ENCODE results near the gene SH3BGRL2. TPM values are rescaled to one million over a fixed set of nuclear protein-coding genes. Genes with fewer than 3 reads are reported as not detected.

SH3BGRL2 gene
- total RNA-seq, 1 experiment from 2014 or later, result 5.2 TPM

- no peaks in the 10 kb centered on the region for H3K27me3 ChIP-seq (ENCODE audit: insufficient read depth, low read length)
- H3K9me2 ChIP-seq (ENCODE audit: insufficient read depth), result no peaks in the 10 kb centered on the region
- H3K27ac ChIP-seq (ENCODE audit: low read depth, low read length), result no peak overlapping the region
- RAD21 ChIA-PET (ENCODE audit: low non-redundant PET in 1 of 2, low total read pairs in 2 of 2, uncharacterized antibody in 2 of 2, unreplicated experiment in 2 of 2), result no interaction called here
- H3K9ac ChIP-seq (ENCODE audit: low read length), result no peak overlapping the region
- no peak overlapping the region for H3K4me3 ChIP-seq (replicated peaks in 1 of 2; ENCODE audit: low read depth in 1 of 2, low read length in 2 of 2)
- TF ChIP-seq FOSL1 (IDR thresholded peaks at IDR 0.05; ENCODE audit: low read depth), result no peak
- TF ChIP-seq ATF3 (IDR thresholded peaks at IDR 0.05), result no peak
- TF ChIP-seq ZBTB33 (IDR thresholded peaks at IDR 0.05; ENCODE audit: extremely low read depth, insufficient replicate concordance, low read length), result no peak
- no peak for TF ChIP-seq EZH2phosphoT487 (IDR thresholded peaks at IDR 0.05; ENCODE audit: borderline replicate concordance)
- no peak for TF ChIP-seq ZNF274 (IDR thresholded peaks at IDR 0.05; ENCODE audit: low read depth, low read length)
- no peak for TF ChIP-seq REST (IDR thresholded peaks at IDR 0.05; ENCODE audit: low read depth)
- no peak for TF ChIP-seq TCF7L2 (IDR thresholded peaks at IDR 0.05; ENCODE audit: borderline replicate concordance, extremely low read depth, insufficient read depth, insufficient read length)
- no peak for TF ChIP-seq SRF (IDR thresholded peaks at IDR 0.05; ENCODE audit: low read depth)
- TF ChIP-seq EZH2 (IDR thresholded peaks at IDR 0.05), result no peak
- no peak for TF ChIP-seq POLR2A (IDR thresholded peaks at IDR 0.05; ENCODE audit: borderline replicate concordance, extremely low read depth, insufficient read depth, insufficient read length)
- no peak for TF ChIP-seq CTCF (IDR thresholded peaks at IDR 0.05 in 2 of 3, conservative IDR thresholded peaks at IDR 0.05 in 1 of 3; ENCODE audit: borderline replicate concordance in 1 of 3, insufficient read depth in 1 of 3, low read depth in 2 of 3, low read length in 2 of 3)
- TF ChIP-seq RAD21 (IDR thresholded peaks at IDR 0.05; ENCODE audit: low read depth), result no peak
- POLR2A ChIA-PET, result no interaction called here
- H3K79me2 ChIP-seq (ENCODE audit: insufficient read depth, low read length), result no peaks in the 10 kb centered on the region
- CTCF ChIA-PET, result no interaction called here
- no peak for DNase-seq (ENCODE audit: low read depth, low spot score)
- no peak overlapping the region for H2AFZ ChIP-seq (ENCODE audit: low read depth, low read length, poor library complexity, severe bottlenecking)
- no peak overlapping the region for H3K4me2 ChIP-seq (ENCODE audit: low read length)
- intact Hi-C loops (cut with micrococcal nuclease), result no loop called here
- H3K36me3 ChIP-seq (ENCODE audit: control insufficient read depth in 1 of 2, insufficient read depth in 2 of 2, low read length in 2 of 2), result no peaks in the 10 kb centered on the region
- no TSS peak for BruUV-seq (replicated peaks)
- ATAC-seq, result no peak
- no peaks in the 10 kb centered on the region for H3K9me3 ChIP-seq (ENCODE audit: control insufficient read depth in 1 of 2, insufficient read depth in 1 of 2, low read depth in 1 of 2, low read length in 2 of 2)
- H4K20me1 ChIP-seq (ENCODE audit: insufficient read depth), result no peaks in the 10 kb centered on the region
- H3K4me1 ChIP-seq (ENCODE audit: control insufficient read depth in 1 of 2, insufficient read depth in 2 of 2, low read length in 2 of 2), result peaks cover 5 to 11% of the 10 kb centered on the region in 2 experiments
These were observed 35.5 kb downstream of the SH3BGRL2 start for GRCh38 chr6:79666634-79667033.

Data from HCT116 (cell line).